Measurements from ENCODE around the gene PTPRE.

DNA sequence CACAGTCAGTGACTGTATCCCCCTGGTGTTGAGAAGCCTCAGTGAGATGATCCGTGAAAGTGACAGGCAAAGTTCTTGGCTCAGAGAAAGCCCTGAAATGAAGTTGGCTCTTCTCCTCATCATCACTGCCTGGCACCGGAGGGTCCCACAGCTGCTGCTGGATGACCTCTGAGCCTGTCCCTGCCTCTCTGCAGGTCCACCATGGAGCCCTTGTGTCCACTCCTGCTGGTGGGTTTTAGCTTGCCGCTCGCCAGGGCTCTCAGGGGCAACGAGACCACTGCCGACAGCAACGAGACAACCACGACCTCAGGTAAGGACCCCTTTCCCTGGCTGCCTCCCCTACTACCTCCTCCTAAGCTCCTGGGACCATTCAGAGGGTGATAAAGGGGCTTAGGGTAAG lies 133.8 kb downstream of the PTPRE start:
- no peak for TF ChIP-seq ZNF274 (IDR thresholded peaks at IDR 0.05; ENCODE audit: low read depth, low read length)
- no peak for TF ChIP-seq SUZ12 (IDR thresholded peaks at IDR 0.05; ENCODE audit: extremely low read depth, insufficient read depth, insufficient read length)
- no peak for TF ChIP-seq YY1 (IDR thresholded peaks at IDR 0.05; ENCODE audit: insufficient read depth, insufficient read length)
